ENCODE results near the gene PIGZ.

- no peak for TF ChIP-seq FOXA2 (IDR thresholded peaks at IDR 0.05)
- no peak for TF ChIP-seq CTCF (IDR thresholded peaks at IDR 0.05; ENCODE audit: low read depth, low read length, missing input control)
- TF ChIP-seq GABPA (IDR thresholded peaks at IDR 0.05 in 1 of 2, conservative IDR thresholded peaks at IDR 0.05 in 1 of 2): no peak
- no peak for TF ChIP-seq ZBTB33 (IDR thresholded peaks at IDR 0.05)
- no peak for TF ChIP-seq SP1 (IDR thresholded peaks at IDR 0.05)
- TF ChIP-seq RAD21 (IDR thresholded peaks at IDR 0.05): no peak
- no peak for TF ChIP-seq YY1 (IDR thresholded peaks at IDR 0.05)
- TF ChIP-seq REST (IDR thresholded peaks at IDR 0.05): no peak
- no peak for TF ChIP-seq ATF3 (IDR thresholded peaks at IDR 0.05)
- TF ChIP-seq TAF1 (conservative IDR thresholded peaks at IDR 0.05): no peak
- no peak for TF ChIP-seq HNF4A (conservative IDR thresholded peaks at IDR 0.05)
- TF ChIP-seq JUND (IDR thresholded peaks at IDR 0.05): no peak
These were observed 25.4 kb upstream of the PIGZ start for GRCh38 chr3:196994056-196994455.
